Measurements from ENCODE around the gene CHORDC1. TPM values are rescaled to one million over a fixed set of nuclear protein-coding genes. Genes with fewer than 3 reads are reported as not detected.
"Not testable (repeated sequence)": the region's sequence is repeated elsewhere in the genome, so short reads cannot be mapped to it uniquely, and the experiment has no call there.

Gene CHORDC1
- total RNA-seq, 2 donors from 2014 or later = 56.3 to 68.5 TPM

- ATAC-seq = no peak
- H3K9me3 Mint-ChIP-seq = no peaks in the 10 kb centered on the region
- no peak for DNase-seq (ENCODE audit: low spot score in 2 of 2)
- no peaks in the 10 kb centered on the region for H3K36me3 Mint-ChIP-seq
- no peak overlapping the region for H3K27ac Mint-ChIP-seq
Observed at GRCh38 chr11:90178751-90179150, 44.1 kb downstream of the CHORDC1 start.

- H3K9me3 Mint-ChIP-seq = no peaks in the 10 kb centered on the region
- H3K27ac Mint-ChIP-seq = no peak overlapping the region
- H3K36me3 Mint-ChIP-seq = no peaks in the 10 kb centered on the region
- DNase-seq (ENCODE audit: low spot score in 2 of 2) = no peak
- no peak for ATAC-seq
Observed at GRCh38 chr11:90176069-90176468, 46.8 kb downstream of the CHORDC1 start.

GRCh38 chr11:90171359-90171758 lies 51.5 kb downstream of the CHORDC1 start:
- no peak for ATAC-seq
- no peaks in the 10 kb centered on the region for H3K36me3 Mint-ChIP-seq
- H3K9me3 Mint-ChIP-seq = no peaks in the 10 kb centered on the region

GRCh38 chr11:90168571-90168970 lies 54.3 kb downstream of the CHORDC1 start:
- no peaks in the 10 kb centered on the region for H3K36me3 Mint-ChIP-seq
- no peak for DNase-seq (ENCODE audit: low spot score in 2 of 2)
- no peak overlapping the region for H3K27ac Mint-ChIP-seq
- ATAC-seq = no peak
- no peaks in the 10 kb centered on the region for H3K9me3 Mint-ChIP-seq

More at GRCh38 chr11:90171359-90171758, 51.5 kb downstream of the CHORDC1 start:
- DNase-seq (ENCODE audit: low spot score in 2 of 2) = no peak
- no peak overlapping the region for H3K27ac Mint-ChIP-seq

- H3K9me3 Mint-ChIP-seq; H3K27ac Mint-ChIP-seq; H3K36me3 Mint-ChIP-seq; ATAC-seq; DNase-seq (ENCODE audit: low spot score in 2 of 2): not testable (repeated sequence)
Observed at GRCh38 chr11:90167704-90168103, 55.1 kb downstream of the CHORDC1 start.

GRCh38 chr11:90166982-90167573 lies 55.8 kb downstream of the CHORDC1 start:
- not testable (repeated sequence) for DNase-seq (ENCODE audit: low spot score in 2 of 2); ATAC-seq; H3K9me3 Mint-ChIP-seq; H3K27ac Mint-ChIP-seq; H3K36me3 Mint-ChIP-seq

Other genes starting within 250 kb of the CHORDC1 start
- not detected for gene TRIM49C, start 191.9 kb downstream of the CHORDC1 start, total RNA-seq
- gene UBTFL1, start 137.1 kb downstream of the CHORDC1 start, total RNA-seq = not detected
- gene NAALAD2, start 88.4 kb downstream of the CHORDC1 start, total RNA-seq = not detected

All from activated naive CD4-positive, alpha-beta T cell treated with anti-CD3 and anti-CD28 coated beads, Interleukin-2, amount 50 U/mL, for 72 hours (primary cell).